ENCODE data around the gene DUS4L.

The DUS4L gene

GRCh38 chr7:107580716-107581383, 17.1 kb downstream of the DUS4L start:
- no peak for DNase-seq (ENCODE audit: low spot score)

DNA sequence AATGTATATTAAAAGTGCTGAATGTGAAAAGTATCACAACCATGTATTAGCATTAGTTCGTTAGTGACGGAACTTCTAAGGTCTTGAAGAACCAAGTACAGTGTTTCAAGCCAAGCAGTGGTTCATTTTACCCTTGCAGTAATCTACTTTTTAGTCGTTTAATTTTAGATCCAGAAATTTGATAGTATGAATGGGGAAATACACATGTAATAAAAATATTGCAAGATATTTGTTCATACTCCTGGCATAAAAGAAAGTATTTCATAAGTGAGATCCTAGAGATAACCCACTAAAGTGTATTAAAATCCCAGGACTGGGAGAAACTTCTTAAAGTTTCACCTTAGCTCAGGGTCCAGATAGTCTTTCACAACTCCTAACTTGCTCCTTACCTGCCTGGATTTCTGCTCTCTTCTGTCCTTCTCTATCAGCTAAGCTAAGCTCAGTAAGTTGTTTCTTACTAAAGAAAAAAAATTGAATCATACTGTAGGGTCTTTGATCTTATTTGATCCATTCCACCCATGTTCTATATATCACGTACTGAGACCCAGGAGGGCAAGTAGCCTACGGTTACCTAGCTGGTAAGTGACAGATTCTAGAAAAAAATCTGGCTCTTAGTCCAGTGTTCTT, 17.7 kb downstream of the DUS4L start:
- DNase-seq (ENCODE audit: low spot score), result no peak

GRCh38 chr7:107582875-107583274, 19.1 kb downstream of the DUS4L start:
- no peak for DNase-seq (ENCODE audit: low spot score)

GRCh38 chr7:107584716-107585115, 20.9 kb downstream of the DUS4L start:
- DNase-seq (ENCODE audit: low spot score), result no peak

DNA sequence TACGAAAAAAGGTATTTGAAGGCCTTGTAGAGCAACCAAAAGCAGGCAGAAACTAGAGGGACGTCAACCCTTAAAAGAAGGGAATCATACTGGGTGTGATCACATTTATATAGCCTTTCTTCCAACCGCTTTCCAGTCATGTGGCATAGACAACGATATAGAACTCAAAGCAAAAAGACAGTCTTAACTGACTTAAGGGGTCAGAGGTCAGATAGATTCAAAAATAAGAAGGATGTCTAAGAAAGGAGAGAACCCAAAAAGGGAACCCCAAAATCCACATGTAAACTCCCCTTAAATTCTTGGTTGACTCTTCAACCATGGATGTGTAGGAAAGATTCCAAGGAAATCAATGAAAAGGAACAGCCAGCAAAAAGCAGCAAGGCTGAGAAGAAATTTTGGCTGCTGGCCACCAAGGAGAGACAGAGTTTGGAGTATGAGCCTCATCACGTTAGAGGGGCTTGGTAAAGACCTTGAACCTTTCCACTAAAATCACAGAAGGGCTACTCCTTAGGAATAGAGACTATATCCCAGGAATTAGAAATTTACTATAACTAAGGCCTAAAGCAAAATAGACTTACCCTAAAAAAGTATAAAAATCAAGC, 24.9 kb downstream of the DUS4L start:
- no peak for DNase-seq (ENCODE audit: low spot score)

GRCh38 chr7:107591421-107591820, 27.6 kb downstream of the DUS4L start:
- no peak for DNase-seq (ENCODE audit: low spot score)

- DNase-seq (ENCODE audit: low spot score), result no peak
Observed at GRCh38 chr7:107592361-107593024, 28.7 kb downstream of the DUS4L start.

- no peak for DNase-seq (ENCODE audit: low spot score)
Observed at GRCh38 chr7:107593025-107593410, 29.2 kb downstream of the DUS4L start.

DNA sequence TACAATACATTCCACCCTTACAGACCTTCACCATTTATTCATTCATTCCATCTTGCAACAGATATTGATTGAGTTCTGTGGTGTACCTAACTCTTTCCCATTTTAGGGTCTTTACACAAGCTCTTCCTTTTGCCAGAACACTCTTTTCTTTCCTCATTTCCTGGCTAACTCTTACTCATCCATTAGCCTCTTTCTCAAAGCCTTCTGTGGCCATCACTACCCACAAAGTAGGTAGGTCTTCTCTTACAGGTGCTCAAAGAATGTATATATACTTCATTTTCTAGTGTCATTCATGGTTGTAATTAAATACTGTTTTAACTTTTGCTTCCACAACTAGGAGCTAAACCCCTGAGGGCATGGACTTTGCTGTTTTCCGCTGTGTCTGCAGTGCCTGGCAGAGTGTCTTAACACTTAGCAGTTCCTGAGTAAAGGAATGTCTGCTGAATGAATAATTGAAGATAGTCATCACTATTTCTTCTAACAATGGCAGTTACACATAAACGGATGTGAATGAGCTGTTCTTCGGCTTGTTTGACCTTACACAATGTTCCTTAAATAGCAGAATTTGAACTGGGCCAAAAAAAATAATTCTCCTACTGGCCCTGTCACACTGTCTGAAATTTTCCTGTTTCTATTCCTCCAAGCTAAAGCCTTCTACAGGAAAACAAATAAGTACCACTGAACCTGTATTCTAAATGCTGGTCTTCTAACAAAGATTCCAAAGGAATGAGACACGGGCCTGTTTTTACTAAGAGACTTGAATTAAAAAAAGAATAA, 31.4 kb downstream of the DUS4L start:
- DNase-seq (ENCODE audit: low spot score), result no peak

DNA sequence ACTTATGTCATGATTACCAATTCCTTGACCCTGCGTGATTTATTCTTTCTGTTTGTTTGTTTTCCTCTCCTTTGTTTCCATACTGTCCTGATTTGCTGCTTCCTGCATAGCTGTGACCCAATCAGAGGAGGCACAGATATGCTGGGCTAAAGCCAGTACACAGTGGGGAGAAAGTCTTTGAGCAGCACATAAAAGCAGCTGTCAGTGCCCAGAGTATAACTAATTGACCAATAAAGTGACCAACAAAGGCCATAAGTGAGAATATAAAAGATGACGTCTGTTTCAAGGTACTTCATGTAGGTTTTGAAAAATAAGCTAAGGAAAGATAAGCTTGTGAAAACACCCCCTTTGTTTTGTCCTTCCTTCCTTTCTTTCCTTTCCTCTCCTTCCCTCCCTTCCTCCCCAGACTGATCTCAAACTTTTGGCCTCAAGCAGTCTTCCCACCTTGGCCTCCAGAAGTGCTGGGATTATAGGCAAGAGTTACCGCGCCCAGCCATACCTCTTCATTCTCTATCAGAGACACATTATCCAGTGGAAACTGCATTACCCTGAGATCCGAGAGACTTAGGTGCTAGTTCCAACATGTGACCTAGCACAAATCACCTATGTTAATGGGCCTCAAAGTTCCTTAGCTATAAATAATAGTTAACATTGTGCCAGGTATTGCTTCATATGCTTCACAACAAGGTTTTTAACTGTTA, 33.3 kb downstream of the DUS4L start:
- no peak for DNase-seq (ENCODE audit: low spot score)

DNA sequence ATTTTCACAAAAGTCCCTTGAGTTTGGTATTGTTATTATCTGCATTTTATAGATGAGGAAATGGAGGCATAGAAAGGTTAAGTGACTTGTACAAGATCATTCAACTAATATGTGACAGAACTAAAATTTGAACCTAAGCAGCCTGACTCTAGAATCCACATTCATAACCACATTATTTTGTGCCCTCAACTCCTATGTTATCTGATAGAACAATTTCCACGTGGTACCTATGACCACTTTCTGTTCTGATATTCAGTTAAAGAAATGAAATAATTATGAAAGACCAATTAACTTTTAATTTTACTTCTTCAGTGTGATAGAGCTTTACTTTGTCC, 33.8 kb downstream of the DUS4L start:
- DNase-seq (ENCODE audit: low spot score), result no peak

DNA sequence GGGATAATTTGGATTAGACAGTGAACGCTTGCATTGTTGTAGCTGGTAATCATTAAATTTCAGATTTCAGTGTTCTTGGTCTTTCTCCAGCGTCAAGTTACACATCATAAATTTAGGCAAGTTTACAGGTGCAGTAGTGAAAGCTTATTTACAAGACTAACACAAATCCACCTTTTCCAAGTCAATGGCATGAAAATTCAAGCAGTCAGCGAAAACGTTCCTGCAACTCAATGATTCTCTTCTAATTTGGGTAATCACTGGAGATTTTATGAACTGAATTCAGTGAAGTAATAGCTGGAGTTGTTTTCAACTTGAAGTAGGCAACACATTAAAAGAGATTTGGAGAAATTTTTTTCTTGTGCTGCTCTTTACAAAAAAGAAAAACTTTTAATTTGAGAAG, 34.2 kb downstream of the DUS4L start:
- DNase-seq (ENCODE audit: low spot score), result no peak

DNA sequence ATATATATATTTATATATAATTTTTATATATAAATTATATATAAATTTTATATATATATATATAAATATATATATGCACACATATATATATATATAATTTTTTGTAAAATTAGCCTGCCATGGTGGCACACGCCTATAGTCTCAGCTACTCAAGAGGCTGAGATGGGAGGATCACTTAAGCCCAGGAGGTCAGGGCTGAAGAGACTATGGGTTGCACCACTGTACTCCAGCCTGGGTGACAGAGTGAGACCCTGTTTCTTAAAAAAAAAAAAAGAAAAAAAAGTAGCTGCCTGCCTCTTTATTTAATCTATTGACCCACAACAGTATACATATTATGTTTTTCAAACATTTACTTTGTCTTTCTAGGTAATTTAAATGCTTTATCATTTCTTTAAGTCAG, 35.5 kb downstream of the DUS4L start:
- DNase-seq (ENCODE audit: low spot score), result no peak

- DNase-seq (ENCODE audit: low spot score), result no peak
Observed at GRCh38 chr7:107600816-107601215, 37.0 kb downstream of the DUS4L start.

DNA sequence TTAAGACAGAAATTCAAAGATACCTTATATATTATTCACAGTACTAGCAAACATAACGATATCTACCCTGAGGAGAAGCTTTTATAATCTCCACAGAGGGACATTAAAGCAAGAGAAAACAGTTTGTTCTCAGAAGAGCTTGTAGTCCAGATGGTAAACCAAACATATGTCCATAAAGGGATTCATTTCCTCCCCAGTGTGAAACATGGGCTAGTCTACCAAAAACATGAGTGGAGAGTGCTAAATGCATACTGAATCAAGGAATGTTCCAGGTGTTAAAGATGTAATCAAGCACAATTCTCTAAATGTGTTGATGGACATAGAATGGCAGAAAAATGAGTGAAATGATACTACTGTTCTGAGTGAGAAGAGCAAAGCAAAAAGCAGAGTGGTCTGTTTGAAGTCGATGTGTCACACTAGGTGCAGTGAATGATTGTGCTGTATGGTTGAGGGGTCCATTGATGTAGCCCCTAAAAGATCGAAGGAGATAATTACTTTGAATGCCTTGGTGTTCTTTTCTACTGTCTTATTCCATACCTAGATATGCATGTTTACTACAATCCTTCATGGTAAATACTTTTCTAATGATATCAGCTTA, 41.5 kb downstream of the DUS4L start:
- no peak for DNase-seq (ENCODE audit: low spot score)

DNA sequence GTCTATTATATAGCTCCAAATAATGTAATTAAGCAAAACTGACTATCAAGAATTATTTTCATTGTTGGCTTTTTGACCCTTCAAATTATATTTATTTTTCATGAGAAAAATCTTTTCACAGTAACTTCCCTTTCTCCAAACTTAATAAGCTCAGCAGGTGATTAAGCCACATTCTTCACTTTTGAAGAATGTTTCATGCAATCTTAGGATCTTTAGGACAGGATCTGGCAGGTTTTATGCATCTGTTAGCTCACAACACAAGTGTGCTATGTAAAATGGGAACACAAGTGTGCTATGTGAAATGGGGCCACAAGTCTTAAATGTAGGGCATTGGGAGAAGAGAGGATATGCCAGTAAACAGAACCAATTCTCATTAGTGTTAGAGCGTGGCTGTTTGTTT, 42.5 kb downstream of the DUS4L start:
- DNase-seq (ENCODE audit: low spot score), result no peak

GRCh38 chr7:107609811-107610261, 46.1 kb downstream of the DUS4L start:
- no peak for DNase-seq (ENCODE audit: low spot score)

GRCh38 chr7:107610323-107610722, 46.6 kb downstream of the DUS4L start:
- no peak for DNase-seq (ENCODE audit: low spot score)

GRCh38 chr7:107613439-107613838, 49.7 kb downstream of the DUS4L start:
- DNase-seq (ENCODE audit: low spot score), result no peak

- DNase-seq (ENCODE audit: low spot score), result no peak
Observed at GRCh38 chr7:107613948-107614347, 50.2 kb downstream of the DUS4L start.

DNA sequence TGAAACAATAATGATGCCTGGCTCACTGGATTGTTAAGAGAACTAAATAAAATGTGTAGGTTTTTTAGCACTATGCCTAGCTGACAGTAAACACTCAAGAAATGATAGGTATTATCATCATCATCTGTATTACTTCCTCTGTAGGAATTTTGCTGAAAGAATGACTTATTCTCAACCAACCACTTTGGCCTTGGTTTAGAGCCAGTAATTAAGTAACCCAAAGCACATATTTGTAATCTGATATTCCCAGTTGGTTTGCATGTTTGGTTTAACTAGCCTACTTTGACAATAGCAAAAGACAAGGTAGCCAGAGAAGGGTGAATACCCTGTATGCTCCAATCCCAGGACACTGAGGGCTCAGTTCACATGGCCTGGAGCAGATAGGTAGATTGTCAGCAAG, 50.7 kb downstream of the DUS4L start:
- no peak for DNase-seq (ENCODE audit: low spot score)

Measured in SW480 (cell line).